ENCODE results near the gene CPXM1.

The CPXM1 gene

DNA sequence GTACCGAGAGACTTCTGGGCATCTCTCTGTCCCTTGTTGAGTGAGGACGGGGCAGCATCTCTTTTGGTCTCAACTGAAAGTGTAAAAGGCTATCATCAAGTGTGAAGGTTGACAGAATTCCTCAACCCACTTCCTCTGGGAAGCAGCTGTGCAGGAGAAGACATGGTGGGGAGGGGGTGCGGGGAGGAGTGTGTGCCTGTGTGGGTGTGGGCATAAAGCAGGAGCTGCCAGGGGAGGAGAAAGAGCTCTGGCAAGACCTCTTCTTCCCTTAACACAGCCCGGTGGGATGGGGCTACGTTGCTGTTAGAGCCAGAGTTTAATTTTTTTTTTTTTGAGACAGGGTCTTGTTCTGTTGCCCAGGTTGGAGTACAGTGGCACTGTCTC is 31.8 kb downstream of the CPXM1 start:
- DNase-seq (ENCODE audit: low spot score): no peak
- TF ChIP-seq, protein P1, sequence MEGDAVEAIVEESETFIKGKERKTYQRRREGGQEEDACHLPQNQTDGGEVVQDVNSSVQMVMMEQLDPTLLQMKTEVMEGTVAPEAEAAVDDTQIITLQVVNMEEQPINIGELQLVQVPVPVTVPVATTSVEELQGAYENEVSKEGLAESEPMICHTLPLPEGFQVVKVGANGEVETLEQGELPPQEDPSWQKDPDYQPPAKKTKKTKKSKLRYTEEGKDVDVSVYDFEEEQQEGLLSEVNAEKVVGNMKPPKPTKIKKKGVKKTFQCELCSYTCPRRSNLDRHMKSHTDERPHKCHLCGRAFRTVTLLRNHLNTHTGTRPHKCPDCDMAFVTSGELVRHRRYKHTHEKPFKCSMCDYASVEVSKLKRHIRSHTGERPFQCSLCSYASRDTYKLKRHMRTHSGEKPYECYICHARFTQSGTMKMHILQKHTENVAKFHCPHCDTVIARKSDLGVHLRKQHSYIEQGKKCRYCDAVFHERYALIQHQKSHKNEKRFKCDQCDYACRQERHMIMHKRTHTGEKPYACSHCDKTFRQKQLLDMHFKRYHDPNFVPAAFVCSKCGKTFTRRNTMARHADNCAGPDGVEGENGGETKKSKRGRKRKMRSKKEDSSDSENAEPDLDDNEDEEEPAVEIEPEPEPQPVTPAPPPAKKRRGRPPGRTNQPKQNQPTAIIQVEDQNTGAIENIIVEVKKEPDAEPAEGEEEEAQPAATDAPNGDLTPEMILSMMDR (IDR thresholded peaks at IDR 0.05; ENCODE audit: extremely low read depth, insufficient read depth, missing control alignments): no peak
- in situ Hi-C loops (cut with MboI; ENCODE audit: low pct_unique_long_range_greater_than_20kb, low sequenced_read_pairs, unreplicated experiment): no loop called here

DNA sequence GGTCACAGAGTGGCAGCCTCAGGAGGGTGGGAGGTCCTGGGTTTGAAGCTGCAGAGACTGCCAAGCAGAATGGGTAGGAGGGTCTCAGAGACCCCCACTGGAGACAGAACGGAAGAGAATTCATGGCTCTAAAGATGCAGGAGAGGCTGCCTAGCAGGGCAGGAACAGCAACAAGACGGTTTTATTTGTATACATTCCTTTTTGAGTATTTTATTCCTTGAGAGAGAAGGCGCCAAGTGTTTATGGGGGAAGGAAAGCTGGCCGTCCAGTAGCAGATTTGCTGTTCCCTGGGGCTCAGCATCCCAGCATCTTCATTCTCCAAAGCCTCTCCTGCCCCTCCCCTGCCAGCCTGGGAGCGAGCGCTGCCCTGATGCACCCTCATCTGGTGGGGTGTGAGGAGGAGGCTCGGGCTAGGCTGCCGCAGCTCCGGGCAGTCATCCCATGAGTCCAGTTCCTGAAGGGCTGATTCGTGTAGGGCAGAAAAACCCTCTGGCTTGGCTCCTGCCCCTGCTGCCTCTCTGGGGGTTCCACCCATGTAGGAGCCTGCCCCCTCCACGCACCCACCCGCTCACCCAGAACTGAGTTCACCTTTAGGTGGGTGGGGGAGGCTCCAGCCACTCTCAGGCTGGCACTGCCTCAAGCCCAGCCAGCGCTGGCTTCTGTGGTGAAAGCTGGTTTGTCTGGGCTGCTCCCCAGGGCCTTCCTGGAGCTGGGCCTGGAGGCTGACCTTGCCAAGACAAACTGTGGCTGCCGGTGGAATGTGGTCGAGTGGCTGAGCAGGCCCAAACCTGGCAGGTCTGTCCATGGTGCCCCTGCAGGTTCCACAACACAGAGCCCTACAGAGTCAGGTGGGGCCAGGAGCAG is 32.4 kb downstream of the CPXM1 start:
- in situ Hi-C loops (cut with MboI; ENCODE audit: low pct_unique_long_range_greater_than_20kb, low sequenced_read_pairs, unreplicated experiment): no loop called here
- peak; percentile 10 for DNase-seq (ENCODE audit: low spot score)
- TF ChIP-seq, protein P1 (IDR thresholded peaks at IDR 0.05; ENCODE audit: extremely low read depth, insufficient read depth, missing control alignments): no peak

DNA sequence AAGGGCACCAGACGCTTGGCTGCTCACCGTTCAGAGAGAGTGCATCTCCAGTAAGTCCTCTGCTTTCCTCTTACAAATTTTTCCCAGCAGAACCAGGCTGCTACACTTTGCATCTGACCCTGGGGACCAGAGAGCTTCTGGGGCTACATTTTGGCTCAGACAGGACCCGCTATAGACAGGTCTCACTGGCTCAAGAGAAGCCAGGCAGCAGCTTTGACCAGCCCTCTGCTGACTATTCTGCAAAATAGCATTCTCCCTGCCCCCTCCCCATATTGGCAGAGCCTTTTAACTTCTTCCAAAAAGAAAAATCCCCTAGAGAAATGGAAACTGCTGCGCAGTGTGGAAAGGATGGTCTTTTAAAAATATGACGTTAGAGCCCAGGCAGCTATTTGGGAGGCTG is 37.2 kb downstream of the CPXM1 start:
- DNase-seq (ENCODE audit: low spot score): peak; percentile 8
- TF ChIP-seq, protein P1 (IDR thresholded peaks at IDR 0.05; ENCODE audit: extremely low read depth, insufficient read depth, missing control alignments): no peak
- in situ Hi-C loops (cut with MboI; ENCODE audit: low pct_unique_long_range_greater_than_20kb, low sequenced_read_pairs, unreplicated experiment): no loop called here

DNA sequence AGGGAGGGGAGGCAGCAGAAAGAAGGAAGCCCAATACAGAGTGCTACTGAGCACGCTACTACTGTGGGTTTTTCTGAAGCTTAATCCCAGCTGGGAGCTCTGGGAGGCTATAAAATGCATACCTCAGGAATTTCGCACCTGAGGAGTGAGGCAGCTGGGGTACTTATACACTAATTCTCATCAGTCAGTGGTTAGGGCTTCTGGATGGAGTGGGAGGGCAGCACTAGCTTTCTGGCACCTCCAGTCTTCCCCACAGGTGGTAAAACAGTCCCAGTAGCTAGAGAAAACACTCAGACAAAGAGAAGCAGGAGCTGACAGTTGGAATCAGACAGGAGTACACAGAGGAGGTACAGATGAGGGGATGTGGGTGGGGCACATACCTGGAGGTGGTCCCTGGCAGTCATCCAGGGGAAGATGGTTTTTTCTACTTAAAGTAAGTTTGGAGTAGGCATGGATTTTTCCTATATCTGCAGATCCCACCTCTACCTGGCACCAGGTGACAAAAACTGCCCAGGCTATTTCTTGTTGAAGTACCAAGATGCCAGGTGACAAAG is 37.8 kb downstream of the CPXM1 start:
- TF ChIP-seq, protein P1 (IDR thresholded peaks at IDR 0.05; ENCODE audit: extremely low read depth, insufficient read depth, missing control alignments): no peak
- in situ Hi-C loops (cut with MboI; ENCODE audit: low pct_unique_long_range_greater_than_20kb, low sequenced_read_pairs, unreplicated experiment): no loop called here
- DNase-seq (ENCODE audit: low spot score): no peak

DNA sequence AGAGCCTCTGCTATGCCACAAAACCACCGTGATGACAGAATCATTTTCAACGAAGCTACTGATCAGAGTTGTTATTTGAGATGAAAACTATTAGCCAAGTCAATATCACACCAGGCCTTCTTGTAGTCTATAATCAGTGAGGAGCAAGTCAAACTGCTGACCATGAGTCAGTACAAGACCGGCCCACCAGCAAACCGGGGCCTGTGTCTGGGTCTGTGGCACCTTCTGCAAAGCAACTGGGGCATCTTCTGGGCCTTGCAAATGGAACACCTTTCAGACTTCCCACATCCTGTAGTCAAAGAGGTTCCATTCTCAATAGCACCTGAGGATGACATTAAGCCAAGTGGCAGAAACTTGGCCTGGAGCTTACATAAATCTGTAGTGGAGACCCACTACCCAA is 38.5 kb downstream of the CPXM1 start:
- TF ChIP-seq, protein P1 (IDR thresholded peaks at IDR 0.05; ENCODE audit: extremely low read depth, insufficient read depth, missing control alignments): no peak
- in situ Hi-C loops (cut with MboI; ENCODE audit: low pct_unique_long_range_greater_than_20kb, low sequenced_read_pairs, unreplicated experiment): no loop called here
- DNase-seq (ENCODE audit: low spot score): peak; percentile 12

DNA sequence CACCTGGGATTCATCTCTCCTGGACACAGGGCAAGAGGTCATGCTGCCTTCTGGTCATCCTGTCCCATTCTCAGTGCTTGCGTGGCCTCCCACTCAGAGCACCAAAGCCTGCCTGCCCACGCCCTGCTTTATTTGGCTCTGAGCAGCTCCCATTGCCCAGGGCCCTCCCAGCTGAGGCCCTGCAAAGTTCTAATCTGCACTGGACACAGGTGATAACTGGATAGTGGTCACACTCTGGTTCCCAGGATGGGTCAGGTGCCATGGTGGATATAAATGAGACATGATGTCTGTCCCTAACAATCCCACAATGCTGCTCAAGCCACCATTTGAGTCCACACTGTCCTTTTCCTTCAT is 39.5 kb downstream of the CPXM1 start:
- in situ Hi-C loops (cut with MboI; ENCODE audit: low pct_unique_long_range_greater_than_20kb, low sequenced_read_pairs, unreplicated experiment): no loop called here

More for the DNA sequence above, 39.5 kb downstream of the CPXM1 start:
- no peak for DNase-seq (ENCODE audit: low spot score)
- TF ChIP-seq, protein P1 (IDR thresholded peaks at IDR 0.05; ENCODE audit: extremely low read depth, insufficient read depth, missing control alignments): no peak

All from GM13977 (cell line).